Panc1 (cell line): Measurements from ENCODE around the gene WASL.
A peak's percentile ranks its signal among the peaks of the same experiment; 100 is the strongest.

Experiments
- CTCF ChIP-seq: fragments of 450-650 bp; IDR thresholded peaks from 2 replicates; pipeline ENCODE4 v1.5.1; 2017; ENCODE audit warnings: mild to moderate bottlenecking
- POLR2AphosphoS5 ChIP-seq: IDR thresholded peaks from 2 replicates; pipeline ENCODE4 v1.6.1; 2012; ENCODE audit warnings: mild to moderate bottlenecking, low read depth, low read length, moderate library complexity
- SIN3A ChIP-seq: IDR thresholded peaks from 2 replicates; pipeline ENCODE4 v1.6.1; 2012; ENCODE audit warnings: low read depth, mild to moderate bottlenecking, low read length, moderate library complexity, borderline replicate concordance; ENCODE audit not compliant: insufficient read depth

DNA sequence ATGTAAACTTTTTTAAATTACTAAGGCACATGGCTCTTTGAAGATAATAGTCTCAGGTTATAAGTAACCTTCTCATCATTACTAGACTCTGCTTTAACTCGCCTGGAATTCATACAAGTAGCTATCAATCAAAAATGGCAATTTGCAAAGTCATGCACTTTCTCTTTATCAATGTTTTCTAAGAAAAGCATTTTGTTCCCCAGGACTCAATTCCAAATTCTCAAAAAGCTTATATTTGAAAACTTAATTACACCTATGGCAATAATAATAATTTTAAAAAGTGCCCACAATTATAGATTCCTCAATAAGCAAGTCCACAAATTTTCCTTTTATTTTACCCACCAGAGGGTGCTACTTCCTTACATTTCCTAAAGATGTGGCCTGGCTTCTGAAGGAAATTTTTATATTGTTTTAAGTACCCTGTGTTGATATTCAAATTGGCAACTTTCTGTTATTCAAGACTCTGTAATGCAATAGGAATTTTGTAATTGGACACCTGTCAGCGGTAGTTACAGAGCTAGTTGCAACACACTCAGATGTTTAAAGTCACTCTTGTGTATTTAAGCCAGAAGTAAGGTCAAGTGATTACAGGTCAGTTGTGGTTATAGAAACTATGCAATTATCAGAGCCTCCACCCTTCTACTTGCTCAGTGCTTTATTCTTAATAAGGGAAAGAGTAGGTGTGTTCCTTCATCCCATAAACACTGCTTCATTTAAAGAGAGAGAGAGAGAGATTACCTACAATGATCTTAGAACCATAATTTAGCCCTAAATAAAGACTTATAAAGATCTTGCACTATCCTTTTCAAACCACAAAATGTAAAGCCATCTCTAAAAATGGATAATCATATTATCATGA, 49.1 kb upstream of the WASL start:
- TF ChIP-seq CTCF (peak; percentile 50; the same call in 1 of the 2 replicates), POLR2AphosphoS5 (no peak), SIN3A (no peak)
